ENCODE data around the gene IFT43.

The IFT43 gene

DNA sequence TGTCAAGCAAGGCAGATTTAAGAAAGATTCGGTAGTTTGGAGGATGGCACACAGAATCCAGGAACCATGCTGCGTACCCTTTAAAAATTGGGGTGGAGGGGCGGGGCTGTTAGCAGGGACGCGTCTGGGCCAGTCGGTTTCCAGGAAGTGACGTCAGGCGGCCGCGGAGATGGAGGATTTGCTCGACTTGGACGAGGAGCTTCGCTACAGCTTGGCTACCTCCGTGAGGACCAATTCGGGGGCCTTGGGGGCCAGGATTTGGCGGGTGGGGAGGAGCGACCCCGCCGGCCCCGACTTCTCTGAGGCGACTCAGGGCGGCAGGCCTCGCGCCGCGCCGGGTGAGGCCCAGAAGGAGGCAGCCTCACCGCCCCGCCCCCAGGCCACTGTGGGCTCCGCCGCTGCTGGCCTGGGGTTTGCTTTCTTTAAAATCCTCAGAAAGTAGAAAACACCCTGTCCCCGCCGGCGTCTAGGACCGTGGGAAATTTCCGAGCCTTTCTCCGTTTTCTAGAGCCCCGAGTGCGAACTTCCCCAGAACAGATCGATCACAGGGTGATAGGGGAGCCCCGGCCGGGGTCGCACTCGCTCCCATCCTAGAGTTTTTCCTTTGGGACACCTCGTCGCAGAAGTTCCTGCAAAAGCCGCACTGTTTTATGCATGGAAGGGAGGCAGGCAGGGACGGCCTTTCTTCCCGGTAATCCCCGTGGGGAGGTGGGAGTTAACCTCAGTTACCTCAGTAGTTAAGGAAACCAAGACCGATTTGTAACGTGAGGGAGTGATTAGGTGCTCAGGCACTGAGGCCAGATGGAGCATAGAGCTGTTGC lies at the start of gene IFT43:
Gene IFT43, plus strand, starts transcription at position 146 of the 821 bp plus-strand sequence. Its CDS starts 24 bp downstream, at position 170.
- DNase-seq (ENCODE audit: low read depth), result peak; percentile 92

DNA sequence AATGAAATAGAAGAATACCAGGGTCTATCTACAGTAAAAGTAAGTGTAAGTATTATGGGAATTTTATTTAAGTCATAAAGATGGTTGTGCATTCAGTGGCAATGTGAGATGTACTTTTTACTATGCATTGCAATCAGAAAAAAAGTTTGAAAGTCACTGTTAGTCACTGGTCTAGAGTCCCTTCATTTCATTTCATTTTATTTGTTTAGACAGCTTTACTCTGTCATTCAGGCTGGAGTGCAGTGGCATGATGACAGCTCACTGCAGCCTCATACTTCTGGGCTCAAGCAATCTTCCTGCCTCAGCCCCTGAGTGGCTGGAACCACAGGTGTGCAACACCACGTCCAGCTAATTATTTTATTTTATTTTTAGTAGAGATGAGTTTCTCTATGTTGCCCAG lies 46.4 kb upstream of the IFT43 start:
- DNase-seq (ENCODE audit: low read depth), result no peak

GRCh38 chr14:75941030-75941429 lies 44.5 kb upstream of the IFT43 start:
- DNase-seq (ENCODE audit: low read depth), result no peak

DNA sequence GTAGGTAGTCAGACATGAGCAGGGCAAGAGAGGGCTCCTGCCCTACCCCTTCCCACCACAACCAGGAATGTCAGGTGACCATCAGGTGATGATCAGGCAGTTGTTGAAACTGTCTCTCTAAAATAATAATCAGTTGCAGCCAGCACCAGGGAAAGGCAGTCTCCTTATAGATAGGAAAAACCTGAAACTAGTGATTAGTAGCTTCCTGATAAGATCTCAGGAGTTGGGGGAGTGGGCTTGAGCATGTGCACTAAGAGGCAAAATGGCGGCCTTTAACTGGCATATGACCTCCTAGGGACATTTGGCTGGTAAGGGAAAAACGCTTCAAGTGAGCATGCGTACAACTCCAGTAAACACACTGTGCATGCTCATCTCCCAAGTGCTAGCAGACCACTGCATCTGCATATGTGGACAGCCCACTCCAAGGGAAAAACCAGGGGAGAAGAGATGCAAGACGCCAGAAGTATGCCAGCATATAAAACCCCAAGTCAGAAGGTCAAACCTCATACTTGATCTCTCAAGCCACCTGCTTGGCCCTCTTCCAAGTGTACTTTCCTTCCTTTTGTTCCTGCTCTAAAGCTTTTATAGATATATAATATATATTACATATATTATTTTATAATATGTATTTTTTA lies 40.8 kb upstream of the IFT43 start:
- DNase-seq (ENCODE audit: low read depth), result no peak

DNA sequence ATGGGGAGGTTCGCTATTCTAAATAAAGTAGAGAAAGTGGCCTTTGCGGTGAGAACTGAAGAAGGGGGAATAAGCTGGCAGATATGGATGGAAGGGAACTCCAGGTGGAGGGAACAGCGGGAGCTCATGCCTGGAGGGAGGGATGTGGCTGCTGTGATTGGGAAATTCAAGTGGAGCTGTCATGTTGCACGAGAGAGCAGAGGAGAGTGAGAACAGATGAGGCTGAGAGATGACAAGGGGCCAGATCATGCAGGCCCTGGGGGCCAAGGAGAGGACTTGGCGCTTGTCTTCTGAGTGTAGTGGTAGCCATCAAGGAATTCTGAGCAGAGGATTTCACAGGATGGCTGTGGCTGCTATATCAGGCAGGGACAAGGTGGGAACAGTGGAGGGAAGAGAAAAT lies 38.8 kb upstream of the IFT43 start:
- DNase-seq (ENCODE audit: low read depth), result no peak

DNA sequence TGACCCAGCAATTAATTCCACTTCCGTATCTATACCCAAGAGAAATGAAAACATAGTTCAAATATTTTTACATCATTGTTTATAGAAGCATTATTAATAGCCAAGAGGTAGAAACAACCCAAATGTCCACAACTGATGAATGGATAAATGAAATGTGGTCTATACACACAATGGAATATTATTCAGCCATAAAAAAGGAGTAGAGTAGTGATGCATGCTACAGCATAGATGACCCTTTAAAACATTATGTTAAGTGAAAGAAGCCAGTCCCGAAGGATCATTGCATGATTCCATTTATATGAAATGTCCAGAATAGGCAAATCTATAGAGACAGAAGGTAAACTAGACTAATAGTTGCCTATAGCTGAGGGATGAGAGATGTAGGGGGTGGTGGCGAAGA lies 33.1 kb upstream of the IFT43 start:
- no peak for DNase-seq (ENCODE audit: low read depth)

DNA sequence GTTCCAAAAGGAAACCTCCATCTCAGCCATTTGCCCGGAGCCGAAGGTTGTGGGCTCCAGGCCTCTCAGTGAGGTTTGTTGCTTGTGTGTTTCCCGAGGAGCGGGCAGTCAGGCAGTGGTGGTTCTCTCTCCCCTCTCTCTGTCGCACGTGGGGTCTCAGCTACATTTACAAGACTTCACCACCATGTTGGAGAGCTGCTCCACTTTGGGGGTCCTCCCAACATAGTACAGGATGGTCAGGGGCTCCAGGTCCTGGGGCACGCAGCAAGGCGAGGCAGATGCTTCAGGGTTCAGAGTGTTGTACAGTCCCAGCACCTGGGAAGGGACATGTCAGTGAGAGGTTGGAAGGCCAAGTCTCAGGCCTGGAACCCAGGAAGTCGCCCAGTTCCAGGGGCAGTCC lies 26.5 kb upstream of the IFT43 start:
- no peak for DNase-seq (ENCODE audit: low read depth)

- no peak for DNase-seq (ENCODE audit: low read depth)
Measured at GRCh38 chr14:75960231-75960630, 25.3 kb upstream of the IFT43 start.

DNA sequence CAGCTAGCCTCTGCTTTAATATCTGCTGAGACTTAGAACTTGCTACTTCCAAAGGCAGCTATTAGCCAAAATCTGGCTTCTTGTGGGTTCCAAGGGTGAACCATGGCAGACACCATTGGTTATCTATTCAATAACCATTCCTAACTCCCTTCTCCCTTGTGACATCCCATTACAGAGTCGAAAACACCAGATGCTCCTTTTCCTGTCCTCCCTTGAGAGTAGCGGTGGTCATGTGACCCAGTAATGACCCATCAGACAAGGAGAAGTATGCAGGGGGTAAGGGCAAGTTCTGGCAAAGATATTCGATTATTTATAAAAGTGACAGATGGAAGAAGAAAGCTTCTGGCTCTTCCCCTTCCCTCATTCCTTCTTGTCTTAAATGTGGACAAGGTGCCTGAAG lies 23.9 kb upstream of the IFT43 start:
- DNase-seq (ENCODE audit: low read depth), result no peak

DNA sequence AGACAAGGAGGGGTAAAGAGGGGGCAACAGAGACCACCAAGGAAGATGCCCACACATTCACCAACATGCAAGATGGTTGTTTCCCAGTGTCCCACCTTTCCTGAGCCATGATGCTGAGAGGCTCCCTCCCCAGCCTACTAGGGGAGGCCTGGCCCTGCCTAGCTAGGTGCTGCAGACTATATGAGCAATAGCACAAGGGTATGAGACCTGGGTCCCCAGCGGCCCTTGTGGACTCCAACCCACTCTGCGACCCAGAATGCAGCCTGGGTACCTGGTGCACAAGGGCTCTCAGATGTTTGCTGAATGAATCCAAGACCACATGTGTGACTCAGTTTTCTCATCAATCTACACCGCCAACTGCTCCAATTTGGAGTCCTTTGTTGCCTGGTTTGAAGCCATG lies 17.7 kb upstream of the IFT43 start:
- no peak for DNase-seq (ENCODE audit: low read depth)

DNA sequence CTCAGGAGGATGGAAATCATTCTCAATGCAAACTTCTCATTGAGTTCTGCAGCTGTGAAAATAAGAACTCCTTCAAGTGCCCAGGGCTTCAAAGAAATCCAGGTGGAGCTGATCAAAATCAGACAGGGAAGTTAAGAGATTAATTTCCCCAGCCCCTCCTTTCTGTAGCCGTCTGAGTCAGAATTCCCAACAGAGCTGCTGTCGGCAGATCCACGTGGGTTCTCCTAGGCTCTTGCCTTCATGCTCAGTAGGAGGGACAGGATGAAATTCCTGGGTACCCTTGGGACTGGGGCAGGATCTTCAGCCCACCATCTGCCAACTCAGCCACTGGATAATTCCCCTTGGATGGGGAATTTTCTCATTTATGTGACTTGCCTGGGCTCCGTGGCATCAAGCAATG lies 17.1 kb upstream of the IFT43 start:
- DNase-seq (ENCODE audit: low read depth), result no peak

DNA sequence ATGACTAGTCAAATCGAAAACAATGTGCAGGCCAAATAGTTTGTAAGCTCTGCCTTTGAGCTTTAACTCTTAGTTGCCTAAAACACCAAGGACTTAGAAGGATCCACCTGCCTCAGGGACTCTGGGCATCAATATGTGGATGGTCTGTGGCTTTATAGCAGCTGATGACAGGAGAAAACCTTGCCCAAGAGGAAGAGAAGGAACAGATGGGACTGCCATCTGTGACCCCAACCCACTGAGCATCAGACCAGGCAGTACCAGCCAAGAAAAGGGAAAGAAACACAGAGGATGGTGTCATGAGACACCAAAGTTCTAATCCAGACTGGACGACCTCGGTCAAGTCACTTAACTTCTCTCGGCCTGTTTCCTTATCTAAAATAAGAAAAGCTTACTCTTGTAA lies 16.4 kb upstream of the IFT43 start:
- DNase-seq (ENCODE audit: low read depth), result no peak

- DNase-seq (ENCODE audit: low read depth), result no peak
Measured at GRCh38 chr14:75969891-75970290, 15.7 kb upstream of the IFT43 start.

- no peak for DNase-seq (ENCODE audit: low read depth)
Measured at GRCh38 chr14:75970989-75971388, 14.6 kb upstream of the IFT43 start.

DNA sequence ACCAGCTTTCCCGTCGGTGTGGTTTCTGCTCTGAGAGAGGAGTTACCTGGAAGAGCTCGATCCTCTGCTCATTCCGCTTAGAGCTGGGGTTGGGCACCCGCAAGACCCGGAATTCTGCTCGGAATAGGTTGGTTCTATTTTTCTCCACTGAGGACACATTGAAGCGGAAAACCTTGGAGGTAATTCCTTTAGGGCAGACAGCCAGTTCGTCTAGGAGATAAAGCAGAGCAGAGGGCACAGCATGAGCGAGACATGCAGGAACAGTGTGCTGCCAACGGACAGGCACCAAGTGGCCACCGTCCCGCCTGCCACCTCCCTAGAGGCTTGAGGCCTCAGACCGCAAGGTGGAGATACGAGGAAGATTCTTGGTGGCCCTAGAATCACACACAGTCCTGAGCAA lies 14.1 kb upstream of the IFT43 start:
- DNase-seq (ENCODE audit: low read depth), result no peak

GRCh38 chr14:75972801-75973421 lies 12.7 kb upstream of the IFT43 start:
- no peak for DNase-seq (ENCODE audit: low read depth)

DNA sequence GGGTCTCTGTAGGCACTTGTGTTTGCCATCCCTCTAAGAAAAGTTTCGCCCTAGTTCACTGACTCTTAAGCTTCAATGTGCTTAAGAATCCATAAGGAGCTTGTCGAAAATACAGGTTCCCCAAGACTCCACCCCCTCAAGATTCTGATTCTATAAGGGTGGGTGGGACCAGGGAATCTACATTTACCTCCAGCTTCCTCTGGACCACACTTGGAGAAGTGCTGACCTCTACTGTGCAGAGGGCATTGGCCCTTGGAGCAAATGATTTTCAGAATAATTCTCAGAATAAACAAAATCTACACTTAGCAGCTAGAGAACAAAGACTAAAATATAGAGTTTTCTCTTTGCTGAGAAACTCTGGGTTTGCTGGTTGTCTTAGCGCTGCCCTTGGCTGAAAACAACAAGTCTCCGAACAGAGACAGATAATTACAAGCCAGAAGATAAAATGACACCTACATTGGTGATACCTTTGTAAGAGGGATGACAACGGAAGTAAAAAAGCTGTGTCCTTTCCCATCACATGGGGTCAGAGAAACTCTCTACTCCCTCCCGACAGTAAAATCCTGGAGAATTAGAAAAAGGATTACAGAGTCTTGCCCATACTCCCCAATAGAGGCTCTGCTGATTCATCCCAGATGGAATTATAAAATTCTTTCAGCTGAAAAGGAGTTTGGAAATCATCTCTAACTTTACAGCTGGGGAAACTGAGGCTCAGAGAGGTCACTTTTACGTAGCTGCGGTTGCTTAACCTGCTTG lies 8.6 kb upstream of the IFT43 start:
- no peak for DNase-seq (ENCODE audit: low read depth)

- DNase-seq (ENCODE audit: low read depth), result no peak
Measured at GRCh38 chr14:75977582-75977943, 8.0 kb upstream of the IFT43 start.

DNA sequence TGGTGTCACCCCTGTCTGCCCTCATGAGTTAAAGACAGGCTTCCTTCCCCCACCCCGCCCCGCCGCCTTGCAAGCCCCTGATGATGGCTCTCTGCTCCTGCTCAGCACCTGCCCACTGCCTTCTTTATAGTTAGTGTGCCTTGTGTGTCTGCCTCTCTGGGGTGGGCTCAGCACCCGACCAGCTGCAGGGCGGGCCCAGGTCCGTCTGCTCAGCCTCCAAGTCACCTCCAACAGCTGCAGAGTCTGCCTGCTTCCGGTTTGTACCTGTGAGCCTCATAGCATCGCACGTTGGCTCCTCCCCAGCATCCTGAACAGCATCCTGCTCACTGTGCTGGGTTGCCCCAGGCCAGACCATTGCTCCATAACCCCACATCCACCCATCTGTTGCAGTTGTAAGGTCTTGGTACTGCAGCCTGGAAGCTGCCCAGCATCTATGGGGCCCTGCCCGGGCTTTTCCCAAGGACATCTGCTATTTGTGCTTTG lies 7.3 kb upstream of the IFT43 start:
- DNase-seq (ENCODE audit: low read depth), result no peak

DNA sequence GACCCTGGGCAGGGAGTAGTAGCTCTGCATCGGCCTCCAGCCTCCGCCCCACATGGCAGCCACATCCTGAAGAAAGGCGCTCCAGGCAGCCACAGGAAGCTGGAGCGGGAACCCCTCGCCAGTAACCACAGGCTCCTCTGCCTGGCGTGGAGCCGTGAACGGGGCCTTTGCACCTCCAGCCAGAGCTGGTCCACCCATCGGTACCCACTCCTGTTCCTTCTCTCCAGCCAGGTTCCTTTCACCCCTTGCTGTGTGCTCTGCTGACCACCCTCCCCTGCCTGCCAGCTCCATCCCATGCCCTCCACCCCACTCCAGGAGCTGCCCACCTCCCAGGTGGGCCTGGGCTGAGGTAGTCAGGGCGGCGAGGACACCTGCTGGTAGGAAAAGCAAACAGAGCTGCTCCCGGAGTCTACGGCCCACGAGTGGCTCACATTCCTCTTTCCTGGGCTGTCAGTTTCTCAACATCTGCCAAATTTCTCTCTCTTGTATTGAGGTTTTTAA lies 6.4 kb upstream of the IFT43 start:
- DNase-seq (ENCODE audit: low read depth), result no peak

GRCh38 chr14:75979648-75980565 lies 5.7 kb upstream of the IFT43 start:
- no peak for DNase-seq (ENCODE audit: low read depth)
